Measurements from ENCODE around the gene UXS1. TPM values are rescaled to one million over a fixed set of nuclear protein-coding genes. Genes with fewer than 3 reads are reported as not detected.

Gene UXS1
- total RNA-seq, 1 experiment from 2014 or later = 44.7 TPM

DNA sequence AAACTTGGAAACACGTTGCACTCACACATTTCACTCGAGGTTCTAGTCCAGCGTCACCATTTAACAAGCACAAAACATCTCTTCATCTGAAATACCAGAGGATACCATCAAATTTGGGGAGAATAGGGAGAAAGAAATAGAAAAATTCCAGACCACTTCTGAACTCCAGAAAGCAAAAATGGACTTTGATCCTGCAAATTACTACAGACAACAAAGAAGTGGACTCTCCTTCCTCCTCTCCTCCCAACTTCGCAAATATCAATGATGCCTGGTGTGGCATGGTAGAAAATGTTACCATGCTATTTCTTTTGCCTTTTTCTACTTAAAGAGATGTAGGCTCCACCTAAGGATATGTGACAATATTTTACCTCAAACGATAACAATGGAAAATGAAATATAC, 13.5 kb downstream of the UXS1 start (continued):
- TF ChIP-seq SMAD3 (CRISPR knock-in tag; IDR thresholded peaks at IDR 0.05; ENCODE audit: borderline replicate concordance) (no peak), PRDM15 (CRISPR knock-in tag; IDR thresholded peaks at IDR 0.05) (no peak), NR2C2 (CRISPR knock-in tag; IDR thresholded peaks at IDR 0.05) (no peak), IRF1 (CRISPR knock-in tag; IDR thresholded peaks at IDR 0.05) (no peak), TCF7 (CRISPR knock-in tag; IDR thresholded peaks at IDR 0.05; ENCODE audit: low read depth) (no peak), NR1H2 (CRISPR knock-in tag; IDR thresholded peaks at IDR 0.05) (no peak), E2F1 (CRISPR knock-in tag; IDR thresholded peaks at IDR 0.05) (no peak)
- TF ChIP-seq, protein P1, sequence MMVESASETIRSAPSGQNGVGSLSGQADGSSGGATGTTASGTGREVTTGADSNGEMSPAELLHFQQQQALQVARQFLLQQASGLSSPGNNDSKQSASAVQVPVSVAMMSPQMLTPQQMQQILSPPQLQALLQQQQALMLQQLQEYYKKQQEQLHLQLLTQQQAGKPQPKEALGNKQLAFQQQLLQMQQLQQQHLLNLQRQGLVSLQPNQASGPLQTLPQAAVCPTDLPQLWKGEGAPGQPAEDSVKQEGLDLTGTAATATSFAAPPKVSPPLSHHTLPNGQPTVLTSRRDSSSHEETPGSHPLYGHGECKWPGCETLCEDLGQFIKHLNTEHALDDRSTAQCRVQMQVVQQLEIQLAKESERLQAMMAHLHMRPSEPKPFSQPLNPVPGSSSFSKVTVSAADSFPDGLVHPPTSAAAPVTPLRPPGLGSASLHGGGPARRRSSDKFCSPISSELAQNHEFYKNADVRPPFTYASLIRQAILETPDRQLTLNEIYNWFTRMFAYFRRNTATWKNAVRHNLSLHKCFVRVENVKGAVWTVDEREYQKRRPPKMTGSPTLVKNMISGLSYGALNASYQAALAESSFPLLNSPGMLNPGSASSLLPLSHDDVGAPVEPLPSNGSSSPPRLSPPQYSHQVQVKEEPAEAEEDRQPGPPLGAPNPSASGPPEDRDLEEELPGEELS (CRISPR knock-in tag; IDR thresholded peaks at IDR 0.05) = no peak
- TF ChIP-seq, protein P2, sequence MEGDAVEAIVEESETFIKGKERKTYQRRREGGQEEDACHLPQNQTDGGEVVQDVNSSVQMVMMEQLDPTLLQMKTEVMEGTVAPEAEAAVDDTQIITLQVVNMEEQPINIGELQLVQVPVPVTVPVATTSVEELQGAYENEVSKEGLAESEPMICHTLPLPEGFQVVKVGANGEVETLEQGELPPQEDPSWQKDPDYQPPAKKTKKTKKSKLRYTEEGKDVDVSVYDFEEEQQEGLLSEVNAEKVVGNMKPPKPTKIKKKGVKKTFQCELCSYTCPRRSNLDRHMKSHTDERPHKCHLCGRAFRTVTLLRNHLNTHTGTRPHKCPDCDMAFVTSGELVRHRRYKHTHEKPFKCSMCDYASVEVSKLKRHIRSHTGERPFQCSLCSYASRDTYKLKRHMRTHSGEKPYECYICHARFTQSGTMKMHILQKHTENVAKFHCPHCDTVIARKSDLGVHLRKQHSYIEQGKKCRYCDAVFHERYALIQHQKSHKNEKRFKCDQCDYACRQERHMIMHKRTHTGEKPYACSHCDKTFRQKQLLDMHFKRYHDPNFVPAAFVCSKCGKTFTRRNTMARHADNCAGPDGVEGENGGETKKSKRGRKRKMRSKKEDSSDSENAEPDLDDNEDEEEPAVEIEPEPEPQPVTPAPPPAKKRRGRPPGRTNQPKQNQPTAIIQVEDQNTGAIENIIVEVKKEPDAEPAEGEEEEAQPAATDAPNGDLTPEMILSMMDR (IDR thresholded peaks at IDR 0.05) = no peak

- Mint-ChIP-seq H3K9me3 (no peaks in the 10 kb centered on the region), H3K27ac (no peak overlapping the region), H3K4me1 (peaks cover 38% of the 10 kb centered on the region), H3K27me3 (ENCODE audit: low read depth) (no peaks in the 10 kb centered on the region), H3K36me3 (peaks cover 8% of the 10 kb centered on the region; the same call in 1 of the 2 replicates), H3K4me3 (no peak overlapping the region)
- CTCF ChIA-PET = interaction anchor here (3.2 kb wide), 1 partner anchor 13 kb away, joined by 13 read pairs; no protein-coding TSS in a partner anchor
- DNase-seq (ENCODE audit: low spot score) = no peak
- POLR2A ChIA-PET = no interaction called here
- ATAC-seq = no peak
- TF ChIP-seq FOXP1 (CRISPR knock-in tag; IDR thresholded peaks at IDR 0.05; ENCODE audit: borderline replicate concordance) (no peak), MLX (CRISPR knock-in tag; IDR thresholded peaks at IDR 0.05) (no peak), ATF6 (CRISPR knock-in tag; IDR thresholded peaks at IDR 0.05) (no peak), KAT7 (CRISPR knock-in tag; IDR thresholded peaks at IDR 0.05; ENCODE audit: borderline replicate concordance) (no peak), FOXJ3 (CRISPR knock-in tag; IDR thresholded peaks at IDR 0.05; ENCODE audit: borderline replicate concordance) (no peak), SP1 (CRISPR knock-in tag; conservative IDR thresholded peaks at IDR 0.05) (no peak), TP53 (CRISPR knock-in tag; IDR thresholded peaks at IDR 0.05) (no peak), GRHL2 (CRISPR knock-in tag; IDR thresholded peaks at IDR 0.05; ENCODE audit: insufficient replicate concordance, severe bottlenecking) (no peak), USF1 (CRISPR knock-in tag; IDR thresholded peaks at IDR 0.05) (no peak), MYBL2 (CRISPR knock-in tag; IDR thresholded peaks at IDR 0.05) (no peak), HMGA2 (CRISPR knock-in tag; IDR thresholded peaks at IDR 0.05) (no peak)
- TF ChIP-seq, protein P3, sequence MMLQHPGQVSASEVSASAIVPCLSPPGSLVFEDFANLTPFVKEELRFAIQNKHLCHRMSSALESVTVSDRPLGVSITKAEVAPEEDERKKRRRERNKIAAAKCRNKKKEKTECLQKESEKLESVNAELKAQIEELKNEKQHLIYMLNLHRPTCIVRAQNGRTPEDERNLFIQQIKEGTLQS (CRISPR knock-in tag; conservative IDR thresholded peaks at IDR 0.05) = no peak
- TF ChIP-seq, protein P2 (IDR thresholded peaks at IDR 0.05) = no peak
These were observed 15.4 kb downstream of the UXS1 start for GRCh38 chr2:106178716-106179115.

Data from WTC11 (cell line).